OCI-M2 (cell line): ENCODE measurements around the gene PLEKHG3.
"Not testable (repeated sequence)": the region's sequence is repeated elsewhere in the genome, so short reads cannot be mapped to it uniquely, and the experiment has no call there.

ENCODE experiments used
- DNase-seq: peaks from one replicate; lab custom pipeline; 2025; ENCODE audit not compliant: unreplicated experiment; lab: John Stamatoyannopoulos, UW

PLEKHG3 gene

DNA sequence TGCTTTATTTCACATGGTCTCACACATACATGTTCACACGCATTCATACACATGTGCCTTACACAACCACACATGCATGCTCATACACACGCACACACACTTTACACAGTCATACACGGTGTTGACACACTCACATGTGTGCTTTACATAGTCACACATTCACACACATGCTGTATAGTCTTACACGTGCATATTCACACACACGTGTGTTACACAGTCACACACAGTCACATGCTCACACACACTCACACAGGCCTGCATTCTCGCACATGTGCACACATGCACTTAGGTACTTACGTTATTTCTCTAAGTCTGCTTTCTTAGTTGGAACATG is 18.0 kb upstream of the PLEKHG3 start:
- no peak for DNase-seq

DNA sequence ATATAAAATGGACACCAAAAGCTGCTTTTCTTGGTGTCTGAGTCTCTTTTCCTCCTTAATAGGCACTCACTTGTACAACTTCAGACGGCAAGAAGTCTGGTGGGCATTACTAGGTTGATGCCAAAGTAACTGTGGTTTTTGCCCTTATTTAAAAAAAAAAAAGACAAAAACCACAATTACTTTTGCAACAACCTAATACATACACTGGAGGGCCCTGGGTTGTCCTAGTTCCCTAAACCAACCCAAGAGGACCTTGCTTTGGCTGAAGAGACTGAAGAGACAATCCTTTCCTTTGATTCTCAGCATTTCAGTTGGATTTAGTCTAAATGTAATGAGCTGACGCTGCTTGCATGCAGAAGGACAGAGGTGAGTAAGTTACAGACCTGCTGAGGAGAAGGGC is 16.2 kb upstream of the PLEKHG3 start:
- no peak for DNase-seq

DNA sequence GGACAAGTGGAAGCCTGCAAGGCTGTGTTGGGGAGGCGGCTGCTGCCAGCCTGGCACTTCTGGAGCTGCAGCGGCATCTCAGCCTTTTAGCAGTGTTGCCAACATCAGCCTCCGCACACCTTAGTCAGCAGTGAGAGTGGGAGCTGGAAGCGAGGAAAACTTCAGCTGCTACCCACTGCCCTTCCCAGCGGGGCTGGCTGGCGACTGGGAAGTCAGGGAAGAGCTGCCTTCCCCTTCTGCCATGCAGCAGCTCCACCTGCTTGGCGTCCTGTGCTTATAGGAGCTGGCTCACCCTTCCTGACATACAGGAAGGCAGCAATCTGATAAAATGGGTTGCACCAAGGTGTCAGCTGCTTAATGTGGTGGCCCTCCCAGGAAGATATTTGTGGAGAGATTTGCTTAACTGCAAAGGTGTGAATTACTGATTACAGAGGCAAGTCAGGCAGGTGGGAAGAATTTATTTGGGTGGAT is 15.4 kb upstream of the PLEKHG3 start:
- DNase-seq, result no peak

DNA sequence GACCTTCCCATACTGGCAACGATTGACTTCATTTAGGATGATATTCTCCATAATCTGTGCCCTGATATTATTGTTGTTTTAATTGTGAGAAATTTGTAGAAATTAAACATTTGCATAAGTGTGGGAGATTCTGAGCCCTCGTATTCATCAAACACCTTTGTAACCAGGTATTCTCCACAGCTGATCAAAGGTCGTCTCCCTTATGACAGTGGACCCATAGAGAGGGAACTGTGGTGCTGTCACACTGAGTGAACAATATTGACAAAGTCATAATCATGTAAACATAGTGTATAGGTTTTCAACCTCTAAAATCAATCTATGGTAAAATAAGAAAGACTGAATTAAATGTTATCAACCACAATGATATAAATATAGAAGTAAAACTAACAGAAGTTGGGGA is 14.9 kb upstream of the PLEKHG3 start:
- no peak for DNase-seq

DNA sequence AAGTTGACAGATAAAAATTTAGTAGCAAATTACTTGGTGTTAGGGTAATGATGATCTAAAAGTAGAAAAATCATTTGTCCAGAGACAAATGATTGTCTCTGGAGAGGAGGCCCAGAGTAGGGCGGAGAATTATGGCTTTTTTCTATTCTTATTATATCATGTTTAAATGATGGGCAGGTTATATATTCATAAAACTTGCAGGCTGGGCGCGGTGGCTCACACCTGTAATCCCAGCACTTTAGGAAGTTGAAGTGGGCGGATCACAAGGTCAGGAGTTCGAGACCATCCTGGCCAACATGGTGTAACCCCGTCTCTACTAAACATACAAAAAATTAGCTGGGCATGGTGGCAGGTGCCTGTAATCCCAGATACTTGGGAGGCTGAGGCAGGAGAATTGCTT is 13.6 kb upstream of the PLEKHG3 start:
- DNase-seq, result not testable (repeated sequence)

DNA sequence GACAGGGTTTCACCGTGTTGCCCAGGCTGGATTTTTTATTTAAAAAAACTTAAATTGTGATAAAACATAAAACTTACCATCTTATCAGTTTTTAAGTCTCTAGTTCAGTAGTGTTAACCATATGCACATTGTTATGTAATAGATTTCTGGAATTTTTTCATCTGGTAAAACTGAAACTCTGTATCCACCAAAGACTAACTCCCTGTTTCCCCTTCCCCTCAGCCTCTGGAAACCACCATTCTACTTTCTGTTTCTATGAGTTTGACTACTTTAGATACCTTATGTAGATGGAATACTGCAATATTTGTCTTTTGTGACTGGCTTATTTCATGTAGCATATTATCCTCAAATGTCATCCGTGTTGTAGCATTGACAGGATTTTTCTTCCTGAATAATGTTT is 12.8 kb upstream of the PLEKHG3 start:
- DNase-seq, result no peak

DNA sequence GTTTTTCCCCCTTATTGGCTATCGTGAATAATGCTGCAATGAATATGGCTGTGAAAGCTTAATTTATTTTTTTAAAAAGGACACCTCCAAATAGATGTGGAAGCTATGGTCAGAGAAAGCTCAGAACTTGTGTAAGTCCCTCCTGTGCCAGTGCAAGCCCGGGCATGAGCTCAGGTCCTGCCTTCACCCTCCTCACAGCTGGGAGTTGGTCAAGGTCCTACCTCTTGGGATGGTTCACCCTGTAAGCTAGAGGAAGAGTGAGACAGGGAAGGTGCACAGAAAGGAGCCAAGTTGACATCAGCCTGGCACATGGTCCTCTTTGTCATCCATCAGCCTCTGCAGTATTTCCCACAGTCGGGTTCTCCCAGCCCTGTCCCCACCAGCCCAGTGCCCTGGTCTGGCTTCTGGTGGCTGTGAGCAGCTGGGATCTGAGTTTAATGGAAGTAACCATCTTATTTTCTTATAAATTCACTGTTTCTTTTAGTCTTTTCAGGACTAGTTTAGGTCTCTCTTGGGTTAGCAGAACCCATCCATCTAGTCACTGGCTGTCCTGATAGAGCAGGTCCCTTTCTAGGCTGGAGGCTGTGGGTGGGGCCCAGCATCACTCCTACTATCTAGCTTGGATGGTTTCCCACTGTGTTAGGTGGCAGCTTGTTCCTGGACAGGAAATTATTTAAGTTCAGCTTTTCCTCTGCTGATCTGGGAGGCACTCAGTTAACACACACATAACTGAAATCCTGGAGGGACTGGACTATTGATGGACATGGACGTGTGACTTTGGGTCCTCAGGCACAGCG is 11.8 kb upstream of the PLEKHG3 start:
- DNase-seq, result no peak

DNA sequence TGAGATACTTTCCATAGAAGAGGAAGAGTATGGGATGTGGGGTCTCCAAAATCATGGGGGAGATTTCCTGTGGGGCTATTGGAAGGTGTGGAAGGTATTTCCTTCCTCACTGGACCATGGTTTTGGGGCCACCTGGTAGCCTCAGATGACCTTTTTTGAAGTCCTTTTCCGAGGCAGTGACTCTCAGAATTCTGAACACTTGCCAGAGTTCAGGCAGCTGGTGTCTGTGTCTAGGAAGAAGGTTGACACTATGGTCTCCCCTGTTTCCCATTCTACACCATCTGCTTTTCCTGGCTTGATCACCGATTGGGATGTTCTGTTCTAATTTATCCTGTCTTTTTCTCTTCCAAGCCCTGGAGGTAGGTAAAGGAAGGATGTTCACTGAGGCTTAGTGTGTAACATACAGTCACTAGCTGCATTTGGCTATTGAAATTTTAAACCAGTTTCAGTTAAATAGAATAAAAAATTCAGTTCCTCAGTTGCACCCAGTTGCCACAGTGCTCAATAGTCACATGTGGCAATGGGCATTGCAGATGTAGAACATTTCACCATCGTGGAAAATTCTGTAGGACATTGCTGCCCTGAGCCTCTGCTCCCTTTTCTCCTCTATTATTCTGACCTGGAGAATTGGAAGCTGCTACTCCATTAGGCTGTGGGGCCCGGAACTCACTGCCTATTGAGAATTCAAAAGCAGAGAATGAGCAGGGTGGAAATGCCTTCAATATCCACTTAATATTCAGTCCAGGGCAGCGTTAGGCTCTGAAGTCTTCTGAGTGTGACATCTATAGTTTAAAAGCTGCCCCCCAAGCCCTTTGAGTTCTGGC is 11.0 kb upstream of the PLEKHG3 start:
- no peak for DNase-seq

DNA sequence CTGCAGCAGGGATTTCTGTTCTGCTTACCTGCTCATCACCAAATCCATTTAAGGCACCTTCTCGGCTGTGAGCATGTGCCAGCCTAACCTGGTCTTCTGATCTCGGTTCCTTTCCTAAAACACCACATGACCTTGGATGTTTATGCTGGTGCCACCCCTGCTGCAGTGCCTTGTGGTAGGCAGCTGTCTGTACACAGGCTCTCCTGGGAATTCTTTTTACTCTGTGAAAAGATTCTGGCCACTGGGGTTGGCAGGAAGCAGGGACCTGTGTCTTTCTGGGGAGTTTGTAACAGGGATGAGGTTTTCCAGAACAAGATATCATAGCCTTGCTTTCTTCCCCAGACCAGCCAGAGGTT is 10.4 kb upstream of the PLEKHG3 start:
- DNase-seq, result no peak

DNA sequence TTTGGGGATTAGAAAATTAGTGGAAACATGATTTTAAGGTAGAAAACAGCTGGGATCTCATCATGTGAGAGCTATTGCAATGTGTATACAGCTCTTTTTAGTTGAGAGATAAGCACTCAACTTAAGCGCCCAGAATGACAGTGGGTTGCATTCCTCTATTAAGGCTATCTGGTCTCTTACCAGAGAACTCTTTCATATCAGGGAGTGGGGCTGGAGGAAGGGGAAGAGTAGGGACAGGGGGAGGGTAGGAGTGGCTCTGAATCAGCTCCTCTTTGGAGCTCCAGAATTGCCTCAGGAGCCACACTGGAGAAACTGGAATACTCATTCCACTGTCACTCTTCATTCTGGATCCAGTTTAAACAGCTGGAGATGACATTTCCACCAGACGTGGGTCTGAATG is 9.2 kb upstream of the PLEKHG3 start:
- DNase-seq, result no peak

DNA sequence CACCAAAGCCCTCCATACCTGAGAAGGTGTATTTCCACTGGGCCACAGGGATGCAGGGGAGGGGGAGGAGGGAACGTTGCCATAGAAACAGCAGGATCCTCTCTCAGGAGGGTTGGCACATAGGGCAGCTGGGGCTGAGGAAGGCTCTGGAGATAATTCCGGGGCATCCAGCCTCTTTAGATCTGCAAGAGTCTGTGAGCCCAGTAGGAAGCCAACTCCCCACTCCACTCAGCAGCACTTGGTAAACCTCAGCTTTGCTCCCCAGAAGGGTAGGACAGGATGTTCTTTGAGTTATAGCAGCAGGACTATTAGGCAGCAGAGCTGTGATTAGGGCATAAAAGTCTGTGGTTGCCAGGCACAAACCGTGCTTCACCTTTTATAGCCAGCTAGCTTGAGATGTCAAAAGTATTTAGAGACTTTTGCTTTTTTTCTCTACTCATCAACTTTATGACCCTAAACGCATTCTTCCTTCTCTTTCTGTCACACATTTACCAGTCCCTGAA is 7.8 kb upstream of the PLEKHG3 start:
- DNase-seq, result no peak

DNA sequence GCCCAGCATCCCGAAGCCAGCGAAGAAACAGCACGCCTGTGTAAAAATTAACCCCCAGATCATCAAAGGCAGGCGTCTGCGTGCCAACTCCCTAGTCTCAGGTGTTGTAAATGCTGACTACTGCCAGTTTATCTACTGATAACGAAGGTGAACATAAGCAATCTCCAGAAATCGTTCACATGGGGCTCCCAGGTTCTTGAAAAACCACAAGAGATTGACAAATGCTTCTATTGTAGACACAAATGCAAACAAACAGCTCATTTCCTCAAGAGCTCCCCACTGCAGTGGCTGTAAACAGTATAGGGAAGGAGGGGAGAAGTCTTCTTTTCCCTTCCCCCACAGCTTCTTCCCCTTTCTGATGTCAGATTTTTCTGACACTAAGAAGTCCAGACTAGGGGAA is 5.3 kb upstream of the PLEKHG3 start:
- no peak for DNase-seq

DNA sequence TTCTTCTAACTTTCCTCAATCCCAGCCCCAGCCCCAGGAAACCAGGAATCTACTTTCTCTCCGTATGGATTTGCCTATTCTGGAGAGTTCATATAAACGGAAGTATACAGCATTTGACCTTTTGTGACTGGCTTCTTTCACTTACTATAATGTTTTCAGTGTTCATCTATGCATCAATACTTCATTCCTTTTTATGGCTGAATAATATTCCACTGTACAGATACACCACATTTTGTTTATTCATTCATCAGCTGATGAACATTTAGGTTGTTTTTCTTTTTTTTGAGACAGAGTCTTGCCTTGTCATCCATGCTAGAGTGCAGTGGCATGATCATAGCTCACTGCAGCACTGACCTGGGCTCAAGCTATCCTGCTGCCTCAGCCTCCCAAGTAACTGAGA is 3.9 kb upstream of the PLEKHG3 start:
- no peak for DNase-seq

DNA sequence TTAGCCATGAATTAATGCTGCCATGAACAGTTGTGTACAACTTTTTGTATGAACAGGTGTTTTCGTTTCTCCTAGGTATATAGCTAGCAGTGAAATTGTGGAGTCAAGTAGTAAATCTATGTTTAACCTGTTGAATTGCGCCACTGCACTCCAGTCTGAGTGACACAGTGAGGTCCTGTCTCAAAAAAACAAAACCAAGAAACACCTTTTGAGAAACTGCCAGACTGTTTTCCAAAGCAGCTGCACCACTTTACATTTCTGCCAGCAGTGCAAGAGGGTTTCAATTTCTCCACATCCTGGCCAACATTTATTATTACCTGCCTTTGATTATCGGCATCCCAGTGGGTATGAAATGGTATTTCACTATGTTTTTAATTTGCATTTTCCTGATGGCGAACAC is 3.3 kb upstream of the PLEKHG3 start:
- DNase-seq, result no peak

DNA sequence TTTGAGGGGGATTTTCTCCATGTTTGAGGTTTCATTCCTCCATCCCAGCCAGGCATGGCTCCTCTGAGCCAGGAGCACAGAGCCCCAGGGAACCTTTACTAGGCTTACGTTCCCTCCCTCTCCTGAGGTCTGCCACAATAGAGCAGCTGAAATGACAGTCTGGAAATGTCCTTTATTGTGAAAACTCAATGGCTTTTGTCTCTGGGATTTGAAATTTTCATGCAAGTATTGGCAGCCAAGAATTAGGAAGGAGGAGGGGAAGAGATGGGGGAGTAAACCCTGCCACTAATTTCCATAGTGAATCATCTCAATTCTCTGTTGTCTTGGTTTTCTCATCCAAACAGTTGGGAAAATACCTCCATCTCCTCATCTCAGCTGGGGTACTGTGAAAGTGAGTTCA is 2.6 kb upstream of the PLEKHG3 start:
- no peak for DNase-seq

DNA sequence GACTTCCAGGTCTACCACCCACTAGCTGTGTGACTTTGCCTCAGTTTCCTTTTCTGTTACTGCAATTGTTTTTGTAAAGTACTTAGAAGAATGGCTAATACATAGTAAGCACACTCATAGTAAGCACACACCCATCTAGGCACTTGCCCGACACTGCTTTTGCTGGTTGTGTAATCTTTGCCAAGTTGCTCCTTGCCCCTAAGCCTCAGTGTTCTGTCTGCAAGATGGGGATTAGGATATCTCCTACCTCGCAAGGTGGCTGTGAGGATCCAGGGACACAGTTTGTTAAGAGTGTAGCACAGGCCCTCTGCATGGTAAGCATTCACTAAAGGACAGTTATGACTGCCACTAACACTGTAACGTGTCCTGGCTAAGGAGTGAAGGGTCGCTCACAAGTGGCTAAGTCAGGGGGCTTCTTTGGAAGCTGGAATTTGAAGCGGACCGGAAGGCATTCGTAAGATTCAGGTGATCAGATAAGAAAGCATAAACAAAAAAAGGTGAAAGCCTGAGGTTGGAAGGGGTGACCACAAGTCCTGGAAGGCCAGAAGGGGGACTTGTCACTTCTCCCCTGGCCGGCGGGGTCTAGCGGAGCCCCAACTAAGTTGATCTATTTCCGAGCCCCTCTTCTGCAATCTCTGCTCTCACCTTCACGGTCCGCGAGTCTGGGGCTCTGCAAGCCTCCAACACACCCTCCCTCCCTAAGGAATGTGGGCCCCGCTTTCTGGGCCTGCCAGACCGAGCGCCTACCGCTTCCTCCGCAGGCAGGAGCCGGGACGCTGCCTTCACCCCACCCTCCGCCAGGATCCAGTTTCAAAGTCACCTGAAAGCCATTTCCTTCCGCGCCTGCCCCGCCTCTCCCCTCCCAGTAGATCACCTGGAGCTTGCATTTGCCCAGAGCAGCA is 1.5 kb upstream of the PLEKHG3 start:
- DNase-seq, result no peak

DNA sequence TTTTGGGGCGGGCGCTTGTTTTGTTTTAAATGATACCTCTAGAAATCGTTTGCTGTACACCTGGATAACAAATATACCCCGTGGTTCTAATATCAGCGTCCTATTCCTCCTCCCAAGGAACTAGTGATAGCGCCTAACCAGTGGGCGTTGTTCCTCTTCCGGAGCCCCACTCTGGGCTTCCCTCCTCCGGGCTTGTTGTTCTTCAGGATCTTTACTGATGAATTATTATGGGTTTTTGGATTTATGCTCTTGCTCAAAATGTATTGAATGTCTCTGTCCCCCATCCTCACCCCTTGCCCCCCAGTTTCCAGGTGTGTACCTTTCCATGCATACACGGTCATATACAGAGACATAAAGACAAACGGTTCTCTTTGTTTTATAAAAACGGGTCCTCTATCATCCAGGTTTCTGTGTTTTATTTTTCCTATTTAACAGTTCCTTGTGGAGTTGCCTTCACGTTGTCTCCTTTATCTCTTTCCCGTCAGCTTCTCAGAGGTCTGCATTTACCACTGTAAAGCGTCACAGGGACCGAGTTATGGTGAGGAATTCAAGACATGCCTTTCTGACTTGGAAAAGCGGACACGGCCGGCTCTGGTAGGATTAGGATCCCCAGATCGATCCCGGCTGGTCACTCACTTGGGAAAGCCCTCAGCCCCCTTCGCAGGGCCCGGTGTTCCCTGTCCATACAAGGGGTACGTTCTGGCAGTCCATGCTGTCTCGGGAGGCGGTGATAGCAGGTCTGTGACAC is 655 bp upstream of the PLEKHG3 start:
- DNase-seq, result no peak

DNA sequence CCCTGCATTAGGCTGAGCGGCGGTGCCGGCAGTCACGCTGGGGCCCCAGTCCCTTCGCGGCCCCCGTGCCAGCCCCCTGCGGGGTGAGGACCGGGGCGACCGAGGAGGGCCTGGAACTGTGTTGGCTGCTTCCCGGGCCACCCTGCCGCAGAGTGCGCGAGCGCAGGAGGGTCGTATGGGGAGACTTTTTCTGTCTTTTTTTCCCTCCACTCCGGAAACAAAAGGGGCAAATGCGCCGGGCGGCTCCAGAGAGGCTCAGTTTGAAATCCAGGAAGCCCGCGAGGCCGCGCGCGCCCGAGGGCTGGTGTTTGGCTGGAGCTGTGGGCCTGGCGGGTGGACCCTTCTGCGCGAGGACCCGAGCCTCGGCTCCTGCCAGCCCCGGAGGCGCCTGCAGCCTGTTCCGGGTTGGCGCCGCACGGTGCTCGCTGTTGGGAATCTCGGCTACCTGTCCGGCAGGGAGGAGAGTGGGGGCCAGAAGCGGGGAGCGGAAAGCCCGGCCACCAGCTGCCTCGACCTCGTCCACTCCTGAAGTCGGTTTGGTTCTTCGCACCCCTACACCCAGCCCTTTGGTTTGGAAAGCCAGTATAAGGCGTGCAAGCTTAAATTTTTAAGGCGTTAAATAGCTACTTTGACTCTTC is 638 bp downstream of the PLEKHG3 start:
- DNase-seq, result no peak

DNA sequence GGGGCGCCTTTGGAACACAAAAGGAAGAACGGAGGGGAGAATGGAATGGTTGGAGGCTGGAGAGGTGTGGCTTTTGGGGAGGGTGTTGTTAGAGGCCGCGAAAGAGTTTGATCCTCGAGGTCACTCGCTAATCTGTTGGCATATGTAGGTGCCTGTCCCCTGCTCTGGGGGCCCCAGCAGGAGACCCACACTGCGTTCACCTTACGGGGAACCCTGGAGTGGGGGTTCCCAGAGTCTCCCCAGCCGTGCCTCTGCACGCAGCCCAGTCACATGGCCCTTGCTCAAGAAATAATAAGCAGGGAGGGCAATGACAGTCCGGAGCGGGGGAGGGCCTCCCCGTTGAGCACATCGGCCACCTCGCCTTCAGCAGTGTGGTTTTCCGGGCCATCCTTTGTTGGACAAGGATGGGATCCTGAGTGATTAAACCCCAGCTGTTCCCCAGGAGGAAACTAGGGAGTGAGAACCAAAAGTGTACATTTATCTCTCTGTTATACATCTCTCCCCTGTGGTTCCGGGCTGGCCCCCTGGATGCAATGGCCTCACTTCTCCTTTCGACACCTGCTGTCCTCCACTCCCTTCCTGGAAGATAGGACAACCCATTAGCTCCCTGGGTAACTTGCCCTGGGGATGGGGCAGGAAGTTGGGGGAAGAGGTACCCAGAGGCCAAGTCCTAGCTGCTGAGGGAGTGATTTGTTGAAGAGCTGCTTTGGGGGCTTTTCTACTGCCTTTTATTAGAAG is 1.3 kb downstream of the PLEKHG3 start:
- no peak for DNase-seq
